ENCODE measurements around the gene MIB1. TPM values are rescaled to one million over a fixed set of nuclear protein-coding genes. Genes with fewer than 3 reads are reported as not detected.
"Not testable (repeated sequence)": the region's sequence is repeated elsewhere in the genome, so short reads cannot be mapped to it uniquely, and the experiment has no call there.

Gene MIB1
- polyA plus RNA-seq, 3 donors, result 4.6 to 7.5 (median 5.5) TPM

GRCh38 chr18:21741562-21742314, 1.1 kb downstream of the MIB1 start:
- 1 to 2% (median 1%) methylated on average over 35 to 49 of the region's 49 CpGs for whole genome bisulfite sequencing, 3 donors
- H3K27ac ChIP-seq (ENCODE audit: low read depth, low read length), result peak overlapping the region; percentile 55

GRCh38 chr18:21742315-21742687, 1.7 kb downstream of the MIB1 start:
- no peak overlapping the region for H3K27ac ChIP-seq (ENCODE audit: low read depth, low read length)
- 63 to 69% (median 66%) methylated on average over 5 of the region's 5 CpGs for WGBS, 3 donors

DNA sequence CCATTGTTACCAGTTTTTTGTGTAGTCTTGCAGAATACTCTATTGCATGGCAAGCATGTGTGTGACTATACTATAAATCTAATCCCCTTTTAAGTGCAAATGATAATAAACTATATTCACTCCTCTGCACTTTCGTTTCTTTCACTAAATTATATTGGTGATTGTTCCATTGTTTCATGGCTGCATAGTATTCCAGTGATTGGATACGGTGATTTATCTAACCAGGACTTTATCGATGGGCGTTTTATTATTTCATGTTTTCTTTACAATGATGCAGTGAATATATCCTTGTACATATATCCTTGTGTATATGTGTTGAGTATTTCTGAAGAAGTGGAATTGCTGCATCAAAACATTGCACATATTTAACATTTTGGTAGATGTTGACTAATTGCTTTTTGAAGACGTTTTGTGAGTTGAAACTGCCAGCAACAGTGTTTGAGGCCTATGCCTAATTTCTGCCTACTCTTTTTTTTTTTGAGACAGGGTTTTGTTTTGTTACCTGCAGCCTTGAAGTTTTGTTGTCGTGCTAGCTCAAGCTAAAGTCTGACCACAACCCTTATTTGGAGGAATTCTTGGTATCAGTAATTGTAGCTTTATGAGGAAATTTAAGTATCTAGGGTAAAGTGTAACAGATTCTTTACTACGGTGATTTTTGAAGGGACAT, 2.7 kb downstream of the MIB1 start:
- H3K27ac ChIP-seq (ENCODE audit: low read depth, low read length), result no peak overlapping the region
- 77 to 80% (median 77%) methylated on average over 7 of the region's 7 CpGs for WGBS, 3 donors

DNA sequence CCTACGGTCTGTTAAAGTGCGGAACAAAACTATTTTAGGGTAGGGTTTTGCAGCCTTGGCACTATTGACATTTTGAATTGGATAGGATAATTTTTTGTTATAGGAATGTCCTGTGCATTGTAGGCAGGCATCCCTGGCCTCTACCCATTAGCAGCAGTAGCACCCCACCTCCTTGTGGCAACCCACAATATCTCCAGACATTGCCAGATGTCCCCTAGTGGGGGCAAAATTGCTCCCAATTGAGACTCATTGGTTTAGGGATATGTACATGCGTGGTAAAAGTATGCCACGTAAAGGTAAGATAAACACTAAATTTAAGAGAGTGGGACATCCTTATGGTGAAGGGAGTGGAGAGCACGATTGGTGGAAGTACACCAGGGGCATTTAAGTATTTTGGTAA, 4.6 kb downstream of the MIB1 start:
- 73 to 99% (median 87%) methylated on average over 5 of the region's 5 CpGs for WGBS, 3 donors
- no peak overlapping the region for H3K27ac ChIP-seq (ENCODE audit: low read depth, low read length)

DNA sequence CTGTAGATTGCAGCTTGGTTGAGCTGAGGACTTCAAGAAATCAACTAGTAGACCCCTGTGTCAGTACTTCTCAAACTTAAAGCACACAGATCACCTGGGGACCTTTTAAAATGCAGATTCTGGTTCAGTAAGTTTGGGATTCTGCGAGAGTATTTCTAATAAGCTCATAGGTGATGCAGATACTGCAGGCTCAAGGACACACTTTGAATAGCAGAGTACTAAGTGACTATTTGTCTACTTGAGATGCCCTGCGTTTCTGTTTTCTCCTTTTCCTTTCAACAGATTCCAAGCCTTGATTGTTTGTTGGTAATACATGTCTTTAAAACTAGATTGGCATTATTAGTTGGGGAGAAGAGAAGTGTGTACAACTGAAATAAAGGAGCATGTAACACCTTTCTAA, 6.7 kb downstream of the MIB1 start:
- no peak overlapping the region for H3K27ac ChIP-seq (ENCODE audit: low read depth, low read length)
- WGBS, 3 donors, result 26 to 71% (median 63%) methylated on average over 2 of the region's 2 CpGs

GRCh38 chr18:21747764-21748693, 7.4 kb downstream of the MIB1 start:
- 82 to 90% (median 82%) methylated on average over 2 of the region's 2 CpGs for WGBS, 3 donors

DNA sequence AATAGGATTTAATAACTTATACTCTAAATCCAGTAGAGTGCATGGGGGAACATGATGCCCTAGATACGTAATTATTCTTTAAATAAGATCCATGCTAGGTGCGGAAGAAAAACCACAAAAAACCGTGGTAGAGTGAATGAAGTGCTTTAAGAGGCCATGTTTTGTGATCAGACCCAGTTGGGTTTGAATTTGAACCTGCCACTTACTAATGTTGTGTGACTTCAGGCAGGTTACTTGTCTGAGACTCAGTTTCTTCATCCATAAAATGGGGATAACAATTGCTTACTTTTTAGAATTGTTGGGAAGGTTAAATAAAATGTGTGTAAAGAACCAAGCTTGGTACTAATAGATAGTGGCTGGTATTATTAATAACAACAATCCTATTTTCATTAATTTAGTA, 17.2 kb downstream of the MIB1 start:
- 96 to 98% (median 96%) methylated on average over 3 of the region's 3 CpGs for WGBS, 3 donors
- no peak overlapping the region for H3K27ac ChIP-seq (ENCODE audit: low read depth, low read length)

More at GRCh38 chr18:21747764-21748693, 7.4 kb downstream of the MIB1 start:
- H3K27ac ChIP-seq (ENCODE audit: low read depth, low read length), result no peak overlapping the region

DNA sequence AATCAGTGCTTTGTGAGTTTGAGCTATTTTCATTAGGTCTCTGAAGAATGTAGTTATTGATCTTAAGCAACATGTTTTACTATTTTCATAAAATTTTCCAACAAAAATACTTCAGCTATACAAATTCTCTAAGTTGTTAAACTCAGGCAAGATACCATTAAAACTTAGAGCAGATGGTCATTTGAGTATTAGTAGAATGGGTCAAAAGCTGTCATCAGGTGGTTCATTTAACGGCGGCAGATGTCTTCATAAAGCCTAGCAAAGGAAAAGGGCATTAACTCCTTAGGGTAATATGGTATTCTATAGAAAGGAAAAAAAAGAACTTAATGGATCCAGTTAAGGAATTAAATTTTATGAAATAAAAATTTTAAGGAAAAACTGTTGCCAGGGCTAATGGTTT, 19.2 kb downstream of the MIB1 start:
- 78 to 83% (median 80%) methylated on average over 2 of the region's 2 CpGs for WGBS, 3 donors
- no peak overlapping the region for H3K27ac ChIP-seq (ENCODE audit: low read depth, low read length)

- H3K27ac ChIP-seq (ENCODE audit: low read depth, low read length), result no peak overlapping the region
Measured at GRCh38 chr18:21760321-21760720, 19.7 kb downstream of the MIB1 start.

DNA sequence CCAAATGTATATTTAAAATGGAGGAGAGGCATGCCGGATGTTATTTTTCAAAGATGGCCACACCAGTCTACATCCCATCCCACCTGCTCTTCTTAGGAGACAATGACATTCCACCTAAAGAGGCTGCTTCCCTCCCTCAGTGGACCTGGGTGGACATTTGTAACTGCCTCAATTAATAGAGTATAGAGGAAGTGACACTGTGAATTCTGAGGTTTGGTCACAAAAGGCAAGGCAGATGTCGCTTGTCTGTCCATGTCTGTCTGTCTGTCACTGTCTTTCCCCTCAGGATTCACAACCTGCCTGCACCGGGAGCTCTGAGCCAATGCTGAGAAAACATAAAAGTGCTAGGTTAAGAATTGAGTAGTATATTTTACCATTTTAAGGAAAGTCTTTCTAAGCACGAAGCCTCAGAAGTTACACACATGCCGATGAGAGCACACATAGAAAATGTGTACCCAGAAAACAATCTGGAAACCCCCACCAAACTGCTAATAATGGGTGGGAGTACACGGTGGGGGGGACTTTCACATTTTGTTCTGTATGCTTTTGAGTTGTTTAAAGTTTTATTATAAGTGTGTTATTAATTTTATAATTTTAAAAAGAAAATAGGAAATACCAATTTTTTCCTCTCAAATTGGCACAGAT, 21.0 kb downstream of the MIB1 start:
- WGBS, 3 donors, result 74 to 84% (median 81%) methylated on average over 6 of the region's 6 CpGs
- H3K27ac ChIP-seq (ENCODE audit: low read depth, low read length), result no peak overlapping the region

- H3K27ac ChIP-seq (ENCODE audit: low read depth, low read length), result no peak overlapping the region
Measured at GRCh38 chr18:21762181-21762772, 21.7 kb downstream of the MIB1 start.

- 70 to 78% (median 75%) methylated on average over 3 of the region's 3 CpGs for WGBS, 3 donors
- H3K27ac ChIP-seq (ENCODE audit: low read depth, low read length), result no peak overlapping the region
Measured at GRCh38 chr18:21763846-21764646, 23.5 kb downstream of the MIB1 start.

DNA sequence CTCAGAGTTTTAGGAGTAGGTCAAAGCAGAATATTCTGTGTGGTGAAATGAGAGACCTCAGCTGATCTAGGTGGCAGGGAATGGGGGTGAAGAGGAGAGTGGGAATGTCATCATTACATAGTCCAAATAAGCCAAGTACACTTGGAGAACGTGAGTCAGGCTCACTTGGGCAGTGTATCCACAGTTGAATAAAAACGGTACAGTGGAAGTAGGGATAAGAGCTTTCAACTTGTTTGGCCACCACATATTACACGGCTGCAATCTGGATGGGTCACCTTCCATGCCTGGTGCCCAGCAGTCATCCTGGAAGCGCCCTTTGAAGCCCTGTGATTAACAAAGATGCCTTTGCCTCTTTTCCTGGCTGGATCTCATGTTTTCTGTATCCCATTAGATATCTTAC, 28.6 kb downstream of the MIB1 start:
- WGBS, 3 donors, result 95 to 100% (median 97%) methylated on average over 4 of the region's 4 CpGs
- no peak overlapping the region for H3K27ac ChIP-seq (ENCODE audit: low read depth, low read length)

- H3K27ac ChIP-seq (ENCODE audit: low read depth, low read length), result no peak overlapping the region
- WGBS, 3 donors, result 98% methylated on average over 7 of the region's 7 CpGs
Measured at GRCh38 chr18:21774722-21775121, 34.1 kb downstream of the MIB1 start.

- 74 to 78% (median 75%) methylated on average over 2 of the region's 2 CpGs for WGBS, 3 donors
- H3K27ac ChIP-seq (ENCODE audit: low read depth, low read length), result no peak overlapping the region
Measured at GRCh38 chr18:21777814-21778213, 37.2 kb downstream of the MIB1 start.

DNA sequence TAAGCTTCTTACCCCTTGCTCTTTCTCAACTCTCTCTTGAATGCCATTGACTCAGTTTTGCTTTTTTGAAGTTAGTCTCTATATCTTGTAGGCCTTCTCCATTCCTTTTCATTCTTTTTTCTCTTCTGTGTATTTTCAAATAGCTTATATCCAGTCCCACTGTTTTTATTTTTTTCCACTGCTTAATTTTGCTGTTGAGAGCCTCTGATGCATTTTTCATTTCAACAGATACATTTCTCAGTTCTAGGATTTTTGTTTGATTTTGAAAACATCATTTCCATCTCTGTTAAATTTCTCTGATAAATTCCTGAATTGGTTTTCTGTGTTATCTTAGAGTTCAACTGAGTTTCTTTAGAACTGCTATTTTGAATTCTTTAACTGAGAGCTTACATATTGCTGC, 45.9 kb downstream of the MIB1 start:
- no peak overlapping the region for H3K27ac ChIP-seq (ENCODE audit: low read depth, low read length)

DNA sequence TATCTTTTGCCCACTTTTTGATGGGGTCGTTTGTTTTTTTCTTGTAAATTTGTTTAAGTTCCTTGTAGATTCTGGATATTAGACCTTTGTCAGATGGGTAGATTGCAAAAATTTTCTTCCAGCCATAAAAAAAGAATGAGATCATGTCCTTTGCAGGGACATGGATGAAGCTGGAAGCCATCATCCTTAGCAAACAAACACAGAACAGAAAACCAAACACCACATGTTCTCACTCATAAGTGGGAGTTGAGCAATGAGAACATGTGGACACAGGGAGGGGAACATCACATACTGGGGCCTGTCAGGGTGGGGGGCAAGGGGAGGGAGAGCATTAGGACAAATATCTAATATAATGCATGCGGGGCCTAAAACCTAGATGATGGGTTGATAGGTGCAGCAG, 55.5 kb downstream of the MIB1 start:
- 71 to 88% (median 81%) methylated on average over 2 of the region's 2 CpGs for WGBS, 3 donors
- H3K27ac ChIP-seq (ENCODE audit: low read depth, low read length), result not testable (repeated sequence)

GRCh38 chr18:21798126-21798525, 57.5 kb downstream of the MIB1 start:
- no peak overlapping the region for H3K27ac ChIP-seq (ENCODE audit: low read depth, low read length)

Data from adipose tissue (tissue), 3 donors.